AG09309 (cell line): ENCODE measurements around the gene FBN3.

Experiments
- DNase-seq: peaks from one replicate; pipeline ENCODE4 v3.0.0-alpha.2; 2010; ENCODE audit warnings: low read depth
- H3K4me3 ChIP-seq: 2 replicates; pipeline ENCODE4 v1.5.1; 2011; ENCODE audit warnings: mild to moderate bottlenecking, low read depth, low read length, moderate library complexity; ENCODE audit not compliant: control insufficient read depth
- CTCF ChIP-seq: IDR thresholded peaks from 2 replicates; pipeline ENCODE4 v1.5.1; 2011; ENCODE audit warnings: mild to moderate bottlenecking, low read depth, low read length, inconsistent platforms; ENCODE audit not compliant: insufficient read depth, control insufficient read depth; ENCODE audit errors: missing control alignments

FBN3 gene

DNA sequence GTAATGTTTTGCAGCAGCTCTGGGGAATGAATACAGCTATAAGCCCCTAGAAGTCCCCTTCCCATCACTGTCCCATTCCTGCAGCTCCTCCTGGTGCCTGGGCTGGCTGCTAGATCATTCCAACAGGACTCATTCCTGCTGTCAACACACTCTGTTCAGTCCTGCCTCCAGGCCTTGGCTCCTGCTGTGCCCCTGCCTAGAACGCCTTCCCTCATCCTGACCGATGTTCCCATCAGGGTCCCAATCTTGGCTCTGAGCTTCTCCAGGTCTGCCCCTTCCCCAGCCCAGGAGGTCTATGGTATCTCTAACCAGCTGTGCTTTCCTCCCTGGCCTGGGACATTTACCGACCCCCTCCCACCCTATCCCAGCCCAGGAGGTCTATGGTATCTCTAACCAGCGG is 48.1 kb downstream of the FBN3 start:
- H3K4me3 ChIP-seq = no peak overlapping the region
- TF ChIP-seq CTCF = no peak
- DNase-seq = no peak

- no peak for DNase-seq
- no peak overlapping the region for H3K4me3 ChIP-seq
- TF ChIP-seq CTCF = no peak
Observed at GRCh38 chr19:8097681-8098567, 51.5 kb downstream of the FBN3 start.

GRCh38 chr19:8097198-8097597 is 52.2 kb downstream of the FBN3 start:
- DNase-seq = no peak
- no peak for TF ChIP-seq CTCF
- no peak overlapping the region for H3K4me3 ChIP-seq

- TF ChIP-seq CTCF = no peak
- no peak for DNase-seq
- H3K4me3 ChIP-seq = no peak overlapping the region
Observed at GRCh38 chr19:8096071-8096470, 53.3 kb downstream of the FBN3 start.

DNA sequence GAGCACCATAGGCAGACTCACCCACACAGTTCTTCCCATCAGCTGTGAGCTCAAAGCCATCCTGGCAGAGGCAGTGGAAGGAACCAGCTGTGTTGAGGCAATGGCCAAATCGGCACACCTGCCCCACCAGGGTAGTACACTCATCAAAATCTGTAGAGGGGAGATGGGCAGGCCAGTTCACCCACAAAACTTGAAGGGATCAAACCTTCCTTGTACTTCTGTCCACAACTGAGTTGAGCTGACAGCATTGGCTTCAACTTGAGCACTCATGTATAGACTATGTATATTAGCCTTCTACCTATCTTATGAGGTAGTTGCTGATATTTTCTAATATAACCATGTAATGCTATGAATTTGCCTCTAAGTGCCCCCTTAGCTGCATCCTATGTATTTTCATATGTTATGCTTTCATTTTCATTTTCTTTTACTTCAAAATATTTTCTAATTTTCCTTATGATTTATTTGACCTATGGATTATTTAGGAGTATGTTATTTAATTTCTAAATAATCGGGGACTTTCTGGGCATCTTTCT is 54.0 kb downstream of the FBN3 start:
- TF ChIP-seq CTCF = no peak
- no peak overlapping the region for H3K4me3 ChIP-seq
- no peak for DNase-seq

- DNase-seq = no peak
- no peak overlapping the region for H3K4me3 ChIP-seq
- TF ChIP-seq CTCF = no peak
Observed at GRCh38 chr19:8094336-8094735, 55.1 kb downstream of the FBN3 start.
